DND-41 (cell line): ENCODE results near the gene EFCC1.

Experiments used
- EZH2 ChIP-seq: IDR thresholded peaks from 3 replicates; pipeline ENCODE4 v1.6.1; 2012; ENCODE audit warnings: borderline replicate concordance, low read depth, mild to moderate bottlenecking, moderate library complexity, low read length, inconsistent platforms; ENCODE audit not compliant: severe bottlenecking
- TF ChIP-seq, protein P1 (sequence below): IDR thresholded peaks from 2 replicates; pipeline ENCODE4 v1.5.1; 2012; ENCODE audit warnings: borderline replicate concordance, low read length, moderate library complexity, mild to moderate bottlenecking; ENCODE audit not compliant: poor library complexity, severe bottlenecking; ENCODE audit errors: extremely low read depth

DNA sequence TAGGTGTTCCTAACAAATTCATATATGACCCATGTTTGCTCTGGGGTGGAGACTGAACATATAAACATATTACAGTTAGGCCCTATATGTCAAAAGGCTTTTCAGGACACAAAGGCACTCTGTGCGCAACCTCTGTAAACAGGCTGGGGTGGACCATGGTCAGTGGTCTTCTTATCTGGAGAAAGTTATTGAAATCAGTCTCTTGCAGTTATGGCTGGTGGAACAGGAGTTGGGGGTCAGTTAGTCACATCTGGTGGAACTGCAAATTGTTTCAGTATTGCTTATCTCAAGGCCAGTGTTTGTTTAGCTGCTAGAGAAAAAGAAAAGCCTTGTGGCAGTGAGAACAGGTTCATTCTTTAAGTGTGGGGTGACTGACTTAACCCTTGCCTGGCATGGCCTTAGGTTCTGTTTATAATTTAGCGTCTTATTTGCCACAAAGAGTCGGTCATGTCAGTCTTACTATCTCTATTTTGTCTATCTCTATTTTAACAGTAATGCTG, 53.6 kb downstream of the EFCC1 start:
- TF ChIP-seq, protein P1, sequence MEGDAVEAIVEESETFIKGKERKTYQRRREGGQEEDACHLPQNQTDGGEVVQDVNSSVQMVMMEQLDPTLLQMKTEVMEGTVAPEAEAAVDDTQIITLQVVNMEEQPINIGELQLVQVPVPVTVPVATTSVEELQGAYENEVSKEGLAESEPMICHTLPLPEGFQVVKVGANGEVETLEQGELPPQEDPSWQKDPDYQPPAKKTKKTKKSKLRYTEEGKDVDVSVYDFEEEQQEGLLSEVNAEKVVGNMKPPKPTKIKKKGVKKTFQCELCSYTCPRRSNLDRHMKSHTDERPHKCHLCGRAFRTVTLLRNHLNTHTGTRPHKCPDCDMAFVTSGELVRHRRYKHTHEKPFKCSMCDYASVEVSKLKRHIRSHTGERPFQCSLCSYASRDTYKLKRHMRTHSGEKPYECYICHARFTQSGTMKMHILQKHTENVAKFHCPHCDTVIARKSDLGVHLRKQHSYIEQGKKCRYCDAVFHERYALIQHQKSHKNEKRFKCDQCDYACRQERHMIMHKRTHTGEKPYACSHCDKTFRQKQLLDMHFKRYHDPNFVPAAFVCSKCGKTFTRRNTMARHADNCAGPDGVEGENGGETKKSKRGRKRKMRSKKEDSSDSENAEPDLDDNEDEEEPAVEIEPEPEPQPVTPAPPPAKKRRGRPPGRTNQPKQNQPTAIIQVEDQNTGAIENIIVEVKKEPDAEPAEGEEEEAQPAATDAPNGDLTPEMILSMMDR = no peak
- TF ChIP-seq EZH2 = no peak
